Endodermal cell (in vitro differentiated cells): ENCODE results near the gene RNFT2. TPM values are rescaled to one million over a fixed set of nuclear protein-coding genes. Genes with fewer than 3 reads are reported as not detected.

Experiments
- DNase-seq: peaks from one replicate; pipeline ENCODE4 v3.0.0-alpha.2; 2017
- H3K27ac ChIP-seq: 2 replicates; pipeline ENCODE4 v1.5.1; 2013; ENCODE audit warnings: mild to moderate bottlenecking, low read depth, low read length, moderate library complexity
- H3K27me3 ChIP-seq: 2 replicates; pipeline ENCODE4 v1.6.1; 2013; ENCODE audit warnings: mild to moderate bottlenecking, low read length, moderate library complexity; ENCODE audit not compliant: insufficient read depth, control insufficient read depth, poor library complexity, severe bottlenecking
- H3K36me3 ChIP-seq: 2 replicates; pipeline ENCODE4 v1.7.0; 2013; ENCODE audit warnings: mild to moderate bottlenecking, low read length, moderate library complexity; ENCODE audit not compliant: control insufficient read depth, insufficient read depth
- H3K4me1 ChIP-seq: one replicate; pipeline ENCODE4 v1.7.0; 2013; ENCODE audit warnings: low read length; ENCODE audit not compliant: control insufficient read depth, insufficient read depth
- H3K4me3 ChIP-seq: 2 replicates; pipeline ENCODE4 v1.5.1; 2013; ENCODE audit warnings: mild to moderate bottlenecking, low read length, moderate library complexity
- H3K9ac ChIP-seq: 2 replicates; pipeline ENCODE4 v1.6.1; 2013; ENCODE audit warnings: mild to moderate bottlenecking, low read length, moderate library complexity; ENCODE audit not compliant: poor library complexity, severe bottlenecking; ENCODE audit errors: extremely low read depth
- H3K9me3 ChIP-seq: 2 replicates; pipeline ENCODE4 v1.6.1; 2013; ENCODE audit warnings: mild to moderate bottlenecking, low read length, moderate library complexity; ENCODE audit not compliant: control insufficient read depth
- H3K27ac Mint-ChIP-seq: 2 replicates; pipeline ENCODE4 v1.8.0; 2020; ENCODE audit warnings: mixed read lengths
- H3K27me3 Mint-ChIP-seq: 2 replicates; pipeline ENCODE4 v1.8.0; 2021; ENCODE audit warnings: mild to moderate bottlenecking, mixed read lengths; ENCODE audit not compliant: insufficient read depth
- H3K36me3 Mint-ChIP-seq: 2 replicates; pipeline ENCODE4 v1.8.0; 2020; ENCODE audit warnings: low read depth, mixed read lengths
- H3K4me1 Mint-ChIP-seq: 2 replicates; pipeline ENCODE4 v1.8.0; 2020; ENCODE audit warnings: mixed read lengths
- H3K4me3 Mint-ChIP-seq: 2 replicates; pipeline ENCODE4 v1.8.0; 2020; ENCODE audit warnings: mild to moderate bottlenecking, moderate library complexity, mixed read lengths
- H3K9me3 Mint-ChIP-seq: 2 replicates; pipeline ENCODE4 v1.8.0; 2020; ENCODE audit warnings: mild to moderate bottlenecking, mixed read lengths
- WGBS, 2 experiments: methylation state at CpG; one replicate each; pipeline versions ENCODE4 v1.1.5 to v1.1.7; 2013; ENCODE audit warnings: missing lambda C conversion rate in 2 of 2, mixed read lengths in 1 of 2; ENCODE audit not compliant: insufficient coverage in 1 of 2, insufficient read length in 1 of 2; 5-methylcytosine and 5-hydroxymethylcytosine counted together
- total RNA-seq, 2 donors: library from RNA; stranded (reverse); fragmentation: NEBNext Ultra II Directional in 1 of 2; extraction: Animal tissue kit (Norgen Biotek cat#: 25700) in 1 of 2; gene quantifications; 2 replicates in 1 of 2; 3 replicates in 1 of 2; pipeline ENCODE4 v1.2.1, GENCODE V29; 2021
- TF ChIP-seq, protein P1 (sequence below): fragments of 200-600 bp; sonication (generic); conservative IDR thresholded peaks from 2 replicates; pipeline ENCODE4 v1.5.0; 2021; ENCODE audit warnings: antibody characterized with exemption, mild to moderate bottlenecking

RNFT2 gene
- total RNA-seq, 2 donors from 2014 or later: 28.0 to 51.2 TPM

DNA sequence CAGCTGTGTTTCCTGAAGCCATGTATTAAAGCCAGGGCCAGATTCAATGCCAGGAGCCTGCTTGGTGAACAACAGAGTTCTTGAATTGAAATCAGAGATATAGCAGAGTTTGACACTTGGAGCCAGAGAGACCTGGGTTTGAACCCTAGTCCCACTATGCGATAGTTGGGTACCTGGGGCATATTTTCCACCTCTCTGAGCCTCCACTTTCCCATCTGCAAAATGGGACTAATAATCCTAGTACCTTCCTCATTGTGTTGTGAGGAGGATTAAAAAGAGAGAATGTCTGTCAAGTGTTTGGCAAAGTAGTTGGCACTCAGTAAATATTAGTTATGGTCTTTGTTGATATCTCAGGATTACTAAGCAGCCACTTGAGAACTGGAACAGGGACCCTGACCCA lies 149.1 kb downstream of the RNFT2 start:
- no peak overlapping the region for H3K4me3 ChIP-seq
- WGBS, 2 experiments: 94% methylated on average over 1 of the region's 1 CpG; no CpG with 5 or more reads in 1 of the 2 experiments
- no peaks in the 10 kb centered on the region for H3K36me3 ChIP-seq
- no peak for DNase-seq
- H3K9ac ChIP-seq: no peak overlapping the region
- no peaks in the 10 kb centered on the region for H3K36me3 Mint-ChIP-seq
- H3K27me3 ChIP-seq: peaks cover 28% of the 10 kb centered on the region
- no peak overlapping the region for H3K27ac ChIP-seq
- peaks cover 13% of the 10 kb centered on the region for H3K9me3 Mint-ChIP-seq
- no peak overlapping the region for H3K27ac Mint-ChIP-seq
- H3K4me1 ChIP-seq: no peaks in the 10 kb centered on the region
- H3K4me1 Mint-ChIP-seq: peaks cover 3% of the 10 kb centered on the region
- peaks cover 43% of the 10 kb centered on the region for H3K27me3 Mint-ChIP-seq
- TF ChIP-seq, protein P1, sequence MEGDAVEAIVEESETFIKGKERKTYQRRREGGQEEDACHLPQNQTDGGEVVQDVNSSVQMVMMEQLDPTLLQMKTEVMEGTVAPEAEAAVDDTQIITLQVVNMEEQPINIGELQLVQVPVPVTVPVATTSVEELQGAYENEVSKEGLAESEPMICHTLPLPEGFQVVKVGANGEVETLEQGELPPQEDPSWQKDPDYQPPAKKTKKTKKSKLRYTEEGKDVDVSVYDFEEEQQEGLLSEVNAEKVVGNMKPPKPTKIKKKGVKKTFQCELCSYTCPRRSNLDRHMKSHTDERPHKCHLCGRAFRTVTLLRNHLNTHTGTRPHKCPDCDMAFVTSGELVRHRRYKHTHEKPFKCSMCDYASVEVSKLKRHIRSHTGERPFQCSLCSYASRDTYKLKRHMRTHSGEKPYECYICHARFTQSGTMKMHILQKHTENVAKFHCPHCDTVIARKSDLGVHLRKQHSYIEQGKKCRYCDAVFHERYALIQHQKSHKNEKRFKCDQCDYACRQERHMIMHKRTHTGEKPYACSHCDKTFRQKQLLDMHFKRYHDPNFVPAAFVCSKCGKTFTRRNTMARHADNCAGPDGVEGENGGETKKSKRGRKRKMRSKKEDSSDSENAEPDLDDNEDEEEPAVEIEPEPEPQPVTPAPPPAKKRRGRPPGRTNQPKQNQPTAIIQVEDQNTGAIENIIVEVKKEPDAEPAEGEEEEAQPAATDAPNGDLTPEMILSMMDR: no peak
- H3K4me3 Mint-ChIP-seq: no peak overlapping the region
- peaks cover 7% of the 10 kb centered on the region for H3K9me3 ChIP-seq

DNA sequence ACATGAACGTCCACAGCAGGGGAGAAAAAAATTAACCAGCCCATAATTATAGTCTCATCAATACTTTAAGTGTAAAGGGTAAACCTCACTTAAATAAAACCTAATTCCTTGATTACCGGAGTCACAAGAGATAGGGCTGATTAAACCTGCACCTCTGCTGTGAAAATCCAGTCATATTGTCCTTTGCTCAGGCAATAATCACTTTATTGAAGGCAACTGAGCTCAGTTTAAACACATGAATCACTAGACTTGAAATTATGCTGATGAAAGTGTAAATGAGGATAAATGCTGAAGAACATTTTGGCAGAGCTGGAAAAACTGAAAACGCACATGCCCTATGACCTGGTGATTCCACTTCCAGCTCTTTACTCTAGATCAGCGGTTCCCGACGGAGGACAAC lies 149.8 kb downstream of the RNFT2 start:
- TF ChIP-seq, protein P1: no peak
- no peak overlapping the region for H3K4me3 Mint-ChIP-seq

DNA sequence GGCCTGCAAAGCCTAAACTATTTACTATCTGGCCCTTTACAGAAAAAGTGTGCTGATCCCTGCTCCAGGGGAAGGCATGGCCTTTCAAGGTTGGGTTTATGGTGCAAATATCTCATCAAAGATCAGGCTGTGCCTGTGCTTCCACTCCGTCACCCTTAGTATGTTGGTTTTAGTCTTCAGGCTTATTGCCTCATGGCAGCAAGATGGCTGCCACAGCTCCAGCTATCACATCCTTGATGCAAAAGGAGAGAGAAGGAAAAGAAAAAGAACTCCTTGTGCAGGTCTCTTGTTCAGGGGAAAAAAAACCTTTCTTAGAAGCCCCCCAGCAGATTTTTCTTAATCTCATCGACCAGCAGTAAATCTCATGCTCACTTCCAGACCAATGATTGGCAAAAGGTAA lies 152.2 kb downstream of the RNFT2 start:
- Mint-ChIP-seq H3K9me3 (peaks cover 13% of the 10 kb centered on the region), H3K27ac (no peak overlapping the region), H3K4me3 (no peak overlapping the region), H3K36me3 (no peaks in the 10 kb centered on the region), H3K27me3 (peaks cover 20% of the 10 kb centered on the region), H3K4me1 (no peaks in the 10 kb centered on the region)
- no peak overlapping the region for H3K27ac ChIP-seq
- H3K9ac ChIP-seq: no peak overlapping the region
- H3K9me3 ChIP-seq: peaks cover 7% of the 10 kb centered on the region
- DNase-seq: no peak
- H3K4me3 ChIP-seq: no peak overlapping the region
- H3K36me3 ChIP-seq: no peaks in the 10 kb centered on the region
- WGBS, 2 experiments: 92% methylated on average over 2 of the region's 2 CpGs; no CpG with 5 or more reads in 1 of the 2 experiments
- peaks cover 4% of the 10 kb centered on the region for H3K27me3 ChIP-seq
- TF ChIP-seq, protein P1: no peak
- no peaks in the 10 kb centered on the region for H3K4me1 ChIP-seq

More for the DNA sequence above, 149.8 kb downstream of the RNFT2 start:
- peaks cover 21% of the 10 kb centered on the region for H3K27me3 ChIP-seq
- H3K36me3 ChIP-seq: no peaks in the 10 kb centered on the region
- H3K9me3 ChIP-seq: peaks cover 7% of the 10 kb centered on the region
- H3K4me1 Mint-ChIP-seq: no peaks in the 10 kb centered on the region
- H3K9me3 Mint-ChIP-seq: peaks cover 13% of the 10 kb centered on the region
- H3K4me1 ChIP-seq: no peaks in the 10 kb centered on the region
- no peak overlapping the region for H3K9ac ChIP-seq
- no peak overlapping the region for H3K27ac ChIP-seq
- H3K4me3 ChIP-seq: no peak overlapping the region
- WGBS, 2 experiments: 88 to 91% methylated on average over 1 to 6 of the region's 6 CpGs
- DNase-seq: no peak
- H3K27me3 Mint-ChIP-seq: peaks cover 37% of the 10 kb centered on the region
- no peak overlapping the region for H3K27ac Mint-ChIP-seq
- H3K36me3 Mint-ChIP-seq: no peaks in the 10 kb centered on the region
